Activated B cell treated with CpG ODN at 0.5 μM for 24 hours (primary cell): ENCODE results near the gene PTTG1IP2. TPM values are rescaled to one million over a fixed set of nuclear protein-coding genes. Genes with fewer than 3 reads are reported as not detected.

Source experiments
- ATAC-seq: fragments of 200-7000 bp; cut with Tn5 transposase; one replicate; pipeline ENCODE4 v1.10.0; 2021; ENCODE audit warnings: low read depth, mild to moderate bottlenecking, moderate library complexity
- CTCF ChIA-PET: fragments of 350-600 bp; sonication (Branson Sonifier 250); formaldehyde crosslinking; loops from one replicate; lab custom pipeline; 2021; ENCODE audit warnings: antibody characterized with exemption; lab: Charles Lee
- POLR2A ChIA-PET: fragments of 350-600 bp; sonication (Branson Sonifier 250); formaldehyde crosslinking; loops from one replicate; lab custom pipeline; 2021; ENCODE audit warnings: antibody characterized with exemption; lab: Charles Lee
- DNase-seq: peaks from one replicate; pipeline ENCODE4 v3.0.0; 2022
- H3K27ac Mint-ChIP-seq: one replicate; pipeline ENCODE4 v1.8.0; 2020; ENCODE audit warnings: mixed read lengths
- H3K27me3 Mint-ChIP-seq: one replicate; pipeline ENCODE4 v1.8.0; 2021; ENCODE audit warnings: mixed read lengths
- H3K36me3 Mint-ChIP-seq: one replicate; pipeline ENCODE4 v1.8.0; 2021; ENCODE audit warnings: low read depth, mixed read lengths
- H3K4me1 Mint-ChIP-seq: one replicate; pipeline ENCODE4 v1.8.0; 2021; ENCODE audit warnings: mixed read lengths
- H3K4me3 Mint-ChIP-seq: one replicate; pipeline ENCODE4 v1.8.0; 2020; ENCODE audit warnings: mild to moderate bottlenecking, mixed read lengths
- H3K9me3 Mint-ChIP-seq: one replicate; pipeline ENCODE4 v1.8.0; 2020; ENCODE audit warnings: mixed read lengths
- CTCF ChIP-seq: fragments of 200-600 bp; IDR thresholded peaks from one replicate; pipeline ENCODE4 v1.8.0; 2022; ENCODE audit warnings: antibody characterized with exemption, mild to moderate bottlenecking
- intact Hi-C: fragments of 100-400 bp; cut with micrococcal nuclease; formaldehyde crosslinking; loops from one replicate; pipeline ENCODE4 v1.15.1; 2024
- total RNA-seq: library from RNA; stranded (reverse); gene quantifications from 2 replicates; pipeline ENCODE4 v1.2.3, GENCODE V29; 2022

Gene PTTG1IP2
- total RNA-seq, 1 donor from 2014 or later, result not detected

GRCh38 chr7:90552521-90552920, 83.1 kb downstream of the PTTG1IP2 start:
- peaks cover 3% of the 10 kb centered on the region for H3K27me3 Mint-ChIP-seq
- peaks cover 3% of the 10 kb centered on the region for H3K4me1 Mint-ChIP-seq
- POLR2A ChIA-PET, result interaction anchor here (0.6 kb wide), 1 partner anchor 981 kb away, joined by 7 read pairs; no protein-coding TSS in a partner anchor
- DNase-seq (no peak), ATAC-seq (peak; percentile 34)
- CTCF ChIA-PET, result interaction anchor here (1.7 to 3.2 kb wide), 2 partner anchors 77 to 481 kb away, joined by 10 to 16 read pairs; no protein-coding TSS in a partner anchor
- no peak overlapping the region for H3K4me3 Mint-ChIP-seq
- H3K9me3 Mint-ChIP-seq, result no peaks in the 10 kb centered on the region
- intact Hi-C loops, result loop anchor here (1.0 to 5.0 kb wide), 5 partner anchors 44 to 1085 kb away; partner anchors contain the start of gene CDK14
- no peaks in the 10 kb centered on the region for H3K36me3 Mint-ChIP-seq
- H3K27ac Mint-ChIP-seq, result no peak overlapping the region
- TF ChIP-seq CTCF, result no peak

GRCh38 chr7:90560730-90561129, 91.3 kb downstream of the PTTG1IP2 start:
- H3K27me3 Mint-ChIP-seq, result no peaks in the 10 kb centered on the region
- no peaks in the 10 kb centered on the region for H3K4me1 Mint-ChIP-seq
- H3K27ac Mint-ChIP-seq, result no peak overlapping the region
- no peaks in the 10 kb centered on the region for H3K9me3 Mint-ChIP-seq
- TF ChIP-seq CTCF, result no peak
- H3K36me3 Mint-ChIP-seq, result no peaks in the 10 kb centered on the region
- POLR2A ChIA-PET, result no interaction called here
- intact Hi-C loops, result no loop called here
- ATAC-seq (no peak), DNase-seq (no peak)
- CTCF ChIA-PET, result no interaction called here
- H3K4me3 Mint-ChIP-seq, result no peak overlapping the region

Other genes starting within 250 kb of the PTTG1IP2 start
- gene CFAP69, start 224.5 kb upstream of the PTTG1IP2 start, total RNA-seq, result 0.62 TPM in 1 of 2 replicates, not detected in the other
- not detected in 2 replicates for gene FAM237B, start 148.3 kb upstream of the PTTG1IP2 start, total RNA-seq
- gene GTPBP10, start 122.9 kb upstream of the PTTG1IP2 start, total RNA-seq, result 28.8 and 29.5 TPM in 2 replicates
- gene CLDN12, start 66.2 kb upstream of the PTTG1IP2 start, total RNA-seq, result 6.2 and 9.0 TPM in 2 replicates
- 130 and 140 TPM in 2 replicates for gene CDK14, start 126.7 kb downstream of the PTTG1IP2 start, total RNA-seq